Measurements from ENCODE around the gene SNED1.

The SNED1 gene

GRCh38 chr2:241133436-241133820 lies 135.0 kb downstream of the SNED1 start:
- DNase-seq = no peak

DNA sequence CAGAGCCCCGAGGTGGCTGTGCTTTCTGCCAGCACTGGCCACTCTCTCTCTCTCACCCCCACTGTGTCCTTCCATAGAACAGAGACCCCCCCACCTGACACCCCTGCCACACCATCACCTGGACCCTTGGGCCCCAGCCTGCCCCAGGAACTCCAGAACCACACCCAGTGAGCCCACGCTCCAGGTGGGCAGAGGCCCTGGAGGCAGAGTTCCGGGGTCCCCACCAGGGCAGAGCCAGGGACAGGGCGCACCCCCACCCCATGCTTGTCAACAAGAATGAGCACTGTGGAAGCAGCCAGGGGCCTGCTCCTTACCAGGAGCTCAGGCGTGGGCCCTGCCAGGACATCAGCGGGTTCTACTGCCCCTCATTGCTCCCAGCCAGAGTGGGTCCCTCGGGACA lies 136.3 kb downstream of the SNED1 start:
- no peak for DNase-seq

- no peak for DNase-seq
These were observed 137.3 kb downstream of the SNED1 start for GRCh38 chr2:241135737-241136136.

DNA sequence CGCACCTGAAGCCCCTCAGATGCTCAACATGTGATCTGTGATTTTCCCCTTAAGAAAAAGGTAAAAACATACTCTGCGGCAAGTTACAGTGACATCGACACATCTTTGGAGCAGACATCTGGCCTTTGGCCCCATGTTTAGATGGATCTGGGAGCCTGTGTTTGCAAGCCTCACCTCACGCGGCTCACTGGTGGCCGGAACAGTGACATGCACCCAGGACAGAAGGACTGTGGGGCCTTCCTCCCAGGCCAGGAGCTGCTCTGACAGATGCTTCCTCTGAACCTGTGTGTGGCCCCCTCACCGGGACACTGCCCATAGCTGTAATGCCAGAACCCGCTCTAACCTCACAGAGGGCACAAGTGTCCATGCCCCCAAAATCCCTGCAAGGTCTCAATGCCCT lies 137.8 kb downstream of the SNED1 start:
- DNase-seq = no peak

GRCh38 chr2:241136661-241137260 lies 138.3 kb downstream of the SNED1 start:
- DNase-seq = no peak

GRCh38 chr2:241137276-241138190 lies 139.1 kb downstream of the SNED1 start:
- no peak for DNase-seq

DNA sequence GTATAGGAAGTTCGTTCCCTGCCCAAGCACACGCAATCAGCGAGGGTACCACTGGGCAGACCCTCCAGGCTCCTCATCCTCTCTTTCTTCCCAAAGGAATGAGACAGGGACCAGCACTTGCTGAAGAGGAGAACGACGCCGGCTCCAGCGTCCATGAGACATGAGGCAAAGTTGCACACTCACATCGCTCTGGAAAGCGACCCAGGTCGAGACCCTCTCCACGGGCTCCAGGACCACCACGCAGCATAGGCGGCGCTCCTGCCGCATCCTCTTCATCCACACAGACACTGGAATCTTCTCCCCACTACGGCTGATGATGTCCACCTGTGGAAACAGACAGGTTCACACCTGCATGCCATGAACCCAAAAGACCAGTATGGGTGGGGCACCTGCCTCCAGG lies 140.1 kb downstream of the SNED1 start:
- DNase-seq = no peak

- no peak for DNase-seq
These were observed 141.4 kb downstream of the SNED1 start for GRCh38 chr2:241139531-241140444.

GRCh38 chr2:241140445-241140840 lies 142.0 kb downstream of the SNED1 start:
- DNase-seq = no peak

DNA sequence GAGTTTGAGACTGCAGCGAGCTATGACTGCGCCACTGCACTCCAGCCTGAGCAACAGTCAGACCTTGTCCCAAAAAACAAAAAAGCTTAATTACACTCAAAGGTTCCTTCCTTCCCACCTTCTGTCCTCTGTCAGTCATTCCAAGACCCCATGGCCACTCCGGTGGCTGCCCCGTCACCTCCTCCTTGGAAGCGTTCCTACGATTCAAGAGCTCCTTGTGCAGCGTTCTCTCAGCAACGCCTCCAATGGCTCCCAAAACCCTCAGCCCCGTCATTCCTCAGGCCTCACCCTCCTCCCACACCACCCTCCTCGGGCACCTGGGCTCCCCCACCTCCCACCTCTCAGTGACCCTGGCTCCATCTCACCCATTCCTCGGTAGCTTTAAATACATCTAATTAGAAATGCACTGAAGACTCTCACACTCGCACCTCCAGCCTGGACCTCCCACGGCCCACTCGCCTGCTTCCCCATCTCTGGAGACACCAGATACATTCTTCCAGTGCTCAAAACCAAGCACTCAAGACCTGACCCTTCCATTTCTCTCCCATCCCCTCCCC lies 142.9 kb downstream of the SNED1 start:
- no peak for DNase-seq

DNA sequence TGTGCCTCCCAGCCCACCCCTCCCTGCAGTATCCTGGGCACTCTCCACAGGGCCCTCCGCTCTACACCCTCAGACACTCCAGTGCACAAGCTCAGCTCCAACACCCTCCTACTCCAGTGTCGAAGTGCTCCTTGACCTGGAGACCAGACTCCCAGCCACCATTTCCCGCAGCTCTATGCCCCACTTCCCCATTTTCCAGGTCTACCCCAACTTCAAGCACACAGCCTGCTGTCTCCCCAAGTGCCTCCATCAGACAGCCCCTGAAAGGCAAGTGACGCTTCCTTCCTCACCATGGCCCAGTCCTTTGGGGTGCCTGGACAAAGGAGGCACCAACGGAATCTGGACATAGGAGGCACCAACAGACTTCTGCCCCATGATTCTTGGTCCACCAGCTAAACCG lies 143.6 kb downstream of the SNED1 start:
- no peak for DNase-seq

GRCh38 chr2:241142593-241142992 lies 144.2 kb downstream of the SNED1 start:
- DNase-seq = no peak
